Testis (tissue), 3 donors: Measurements from ENCODE around the gene CEMIP. TPM values are rescaled to one million over a fixed set of nuclear protein-coding genes. Genes with fewer than 3 reads are reported as not detected.
A peak's percentile ranks its signal among the peaks of the same experiment; 100 is the strongest.

Source experiments
- DNase-seq: peaks from one replicate; pipeline ENCODE4 v3.0.0-alpha.2; 2019
- H3K27ac ChIP-seq, 2 donors: fragments of 200-600 bp; sonication (generic); one replicate each; pipeline ENCODE4 v1.5.1; 2019
- H3K27me3 ChIP-seq: fragments of 200-600 bp; sonication (generic); one replicate; pipeline ENCODE4 v1.5.1; 2019
- H3K36me3 ChIP-seq: fragments of 200-600 bp; sonication (generic); one replicate; pipeline ENCODE4 v1.5.1; 2017; ENCODE audit warnings: low read depth; ENCODE audit errors: missing control alignments
- H3K4me1 ChIP-seq: fragments of 200-600 bp; sonication (generic); one replicate; pipeline ENCODE4 v1.5.1; 2019
- H3K4me3 ChIP-seq, 2 donors: fragments of 200-600 bp; sonication (generic); one replicate each; pipeline ENCODE4 v1.5.1; 2017 to 2019
- H3K9me3 ChIP-seq: fragments of 200-600 bp; sonication (generic); one replicate; pipeline ENCODE4 v1.5.1; 2017
- POLR2A ChIP-seq: fragments of 450-650 bp; IDR thresholded peaks from one replicate; pipeline ENCODE4 v1.6.1; 2017; ENCODE audit warnings: antibody characterized with exemption, mild to moderate bottlenecking, moderate library complexity
- WGBS, 2 donors: methylation state at CpG; one replicate each; pipeline ENCODE4 v1.1.5; 2018; 5-methylcytosine and 5-hydroxymethylcytosine counted together
- intact Hi-C: fragments of 100-400 bp; cut with DNase I; formaldehyde crosslinking; loops from one replicate; pipeline ENCODE4 v1.15.1; 2023; ENCODE audit warnings: low total_unique reads
- polyA plus RNA-seq: library from polyadenylated mRNA; stranded (reverse); fragments of 350-450 nt; fragmentation: Illumina TruSeq; extraction: RNeasy Lipid Tissue Mini Kit (QIAGEN cat#74804); gene quantifications from one replicate; pipeline ENCODE4 v1.2.3, GENCODE V29; 2014; ENCODE audit warnings: low read depth, low replicate concordance; ENCODE audit not compliant: insufficient read depth
- total RNA-seq, 2 donors: library from RNA; depleted of rRNA; stranded (reverse); fragments of >200 nt; gene quantifications; one replicate each; pipeline ENCODE4 v1.2.3, GENCODE V29; 2016
- TF ChIP-seq, protein P1 (sequence below), 3 experiments: fragments of 450-650 bp in 2 of 3; fragments of 200-600 bp in 1 of 3; sonication (generic) in 1 of 3; IDR thresholded peaks; one replicate each; pipeline ENCODE4 v1.5.1; 2016 to 2019; ENCODE audit warnings: antibody characterized with exemption in 3 of 3, mild to moderate bottlenecking in 2 of 3, moderate library complexity in 1 of 3

CEMIP gene
- total and polyA plus RNA-seq, 3 donors from 2014 or later: 7.5 to 21.5 (median 8.3) TPM

DNA sequence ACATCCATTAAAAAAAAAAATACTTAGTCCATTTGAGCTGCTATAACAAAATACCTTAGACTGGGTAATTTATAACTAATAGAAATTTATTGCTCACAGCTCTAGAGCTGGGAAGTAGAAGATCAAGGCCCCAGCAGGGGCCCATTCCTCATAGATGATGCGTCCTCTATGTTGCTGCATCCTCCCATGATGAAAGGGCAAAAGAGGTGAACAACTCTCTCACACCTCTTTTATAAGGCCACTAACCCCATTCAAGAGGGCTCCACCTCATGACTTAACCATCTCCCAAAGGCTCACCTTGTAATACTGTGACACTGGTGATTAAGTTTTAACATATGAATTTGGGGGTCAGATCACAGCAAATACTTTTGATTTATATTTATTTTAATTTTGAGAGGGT lies 218.5 kb downstream of the CEMIP start:
- Histone ChIP-seq H3K9me3 (no peaks in the 10 kb centered on the region), H3K27ac (no peak overlapping the region), H3K4me3 (no peak overlapping the region), H3K4me1 (no peaks in the 10 kb centered on the region), H3K27me3 (no peaks in the 10 kb centered on the region), H3K36me3 (no peaks in the 10 kb centered on the region)
- intact Hi-C loops: no loop called here
- 100% methylated on average over 1 of the region's 1 CpG for WGBS, 2 donors
- no peak for DNase-seq
- TF ChIP-seq POLR2A: no peak
- TF ChIP-seq, protein P1, sequence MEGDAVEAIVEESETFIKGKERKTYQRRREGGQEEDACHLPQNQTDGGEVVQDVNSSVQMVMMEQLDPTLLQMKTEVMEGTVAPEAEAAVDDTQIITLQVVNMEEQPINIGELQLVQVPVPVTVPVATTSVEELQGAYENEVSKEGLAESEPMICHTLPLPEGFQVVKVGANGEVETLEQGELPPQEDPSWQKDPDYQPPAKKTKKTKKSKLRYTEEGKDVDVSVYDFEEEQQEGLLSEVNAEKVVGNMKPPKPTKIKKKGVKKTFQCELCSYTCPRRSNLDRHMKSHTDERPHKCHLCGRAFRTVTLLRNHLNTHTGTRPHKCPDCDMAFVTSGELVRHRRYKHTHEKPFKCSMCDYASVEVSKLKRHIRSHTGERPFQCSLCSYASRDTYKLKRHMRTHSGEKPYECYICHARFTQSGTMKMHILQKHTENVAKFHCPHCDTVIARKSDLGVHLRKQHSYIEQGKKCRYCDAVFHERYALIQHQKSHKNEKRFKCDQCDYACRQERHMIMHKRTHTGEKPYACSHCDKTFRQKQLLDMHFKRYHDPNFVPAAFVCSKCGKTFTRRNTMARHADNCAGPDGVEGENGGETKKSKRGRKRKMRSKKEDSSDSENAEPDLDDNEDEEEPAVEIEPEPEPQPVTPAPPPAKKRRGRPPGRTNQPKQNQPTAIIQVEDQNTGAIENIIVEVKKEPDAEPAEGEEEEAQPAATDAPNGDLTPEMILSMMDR (IDR thresholded peaks at IDR 0.05): no peak

DNA sequence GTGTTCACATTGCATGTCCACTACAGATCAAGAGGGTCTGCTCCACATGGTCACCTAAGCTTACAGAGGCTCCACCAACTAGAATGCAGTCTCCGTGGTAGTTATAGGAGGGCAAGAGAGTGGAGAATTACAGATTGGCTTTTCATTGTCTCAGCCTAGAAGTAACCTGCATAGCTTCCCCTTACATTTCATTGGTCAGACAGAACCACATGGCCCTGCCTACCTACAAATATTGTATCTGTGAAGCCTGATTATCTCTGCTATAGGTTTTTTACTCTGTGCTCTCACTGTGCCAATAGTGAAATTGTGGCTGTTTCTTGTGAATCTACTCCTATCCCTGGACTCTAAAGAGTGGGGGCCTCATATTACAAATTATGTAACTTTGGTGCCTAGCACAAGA lies 219.1 kb downstream of the CEMIP start:
- TF ChIP-seq POLR2A: no peak
- TF ChIP-seq, protein P1 (IDR thresholded peaks at IDR 0.05): no peak
- intact Hi-C loops: no loop called here
- Histone ChIP-seq H3K27ac (peak overlapping the region in 1 of 2 donors; percentile 36), H3K27me3 (no peaks in the 10 kb centered on the region), H3K4me3 (no peak overlapping the region), H3K36me3 (no peaks in the 10 kb centered on the region), H3K9me3 (no peaks in the 10 kb centered on the region), H3K4me1 (no peaks in the 10 kb centered on the region)
- 62 to 88% methylated on average over 1 of the region's 1 CpG for WGBS, 2 donors
- DNase-seq: no peak

DNA sequence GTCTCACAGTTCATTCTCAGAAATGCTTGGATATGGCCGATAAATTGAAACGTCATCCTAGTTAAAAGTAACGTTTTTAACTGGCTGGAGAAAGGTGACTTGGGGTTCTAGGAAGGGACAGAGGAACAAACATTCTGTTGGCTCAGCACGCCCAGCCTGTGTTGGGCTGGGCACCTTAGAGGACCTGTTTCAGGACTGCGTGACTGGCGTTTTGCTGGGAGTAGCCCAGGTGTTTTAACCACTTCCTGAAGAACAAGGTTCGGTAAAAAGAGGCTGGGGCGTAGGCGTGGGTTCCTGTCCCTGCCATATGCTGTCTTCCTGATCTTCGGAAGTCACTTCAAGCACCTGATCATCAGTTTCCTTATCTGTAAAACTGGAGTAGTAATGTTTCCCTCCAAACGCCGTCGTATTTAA lies 220.5 kb downstream of the CEMIP start:
- intact Hi-C loops: no loop called here
- H3K27ac ChIP-seq: peak overlapping the region; percentile 84 to 95
- H3K4me1 ChIP-seq: no peaks in the 10 kb centered on the region
- no peak for TF ChIP-seq POLR2A
- TF ChIP-seq, protein P1 (IDR thresholded peaks at IDR 0.05): no peak
- H3K9me3 ChIP-seq: no peaks in the 10 kb centered on the region
- H3K4me3 ChIP-seq: peak overlapping the region in 1 of 2 donors; percentile 96
- H3K27me3 ChIP-seq: no peaks in the 10 kb centered on the region
- no peaks in the 10 kb centered on the region for H3K36me3 ChIP-seq
- WGBS, 2 donors: 35 to 62% methylated on average over 13 of the region's 13 CpGs
- no peak for DNase-seq

DNA sequence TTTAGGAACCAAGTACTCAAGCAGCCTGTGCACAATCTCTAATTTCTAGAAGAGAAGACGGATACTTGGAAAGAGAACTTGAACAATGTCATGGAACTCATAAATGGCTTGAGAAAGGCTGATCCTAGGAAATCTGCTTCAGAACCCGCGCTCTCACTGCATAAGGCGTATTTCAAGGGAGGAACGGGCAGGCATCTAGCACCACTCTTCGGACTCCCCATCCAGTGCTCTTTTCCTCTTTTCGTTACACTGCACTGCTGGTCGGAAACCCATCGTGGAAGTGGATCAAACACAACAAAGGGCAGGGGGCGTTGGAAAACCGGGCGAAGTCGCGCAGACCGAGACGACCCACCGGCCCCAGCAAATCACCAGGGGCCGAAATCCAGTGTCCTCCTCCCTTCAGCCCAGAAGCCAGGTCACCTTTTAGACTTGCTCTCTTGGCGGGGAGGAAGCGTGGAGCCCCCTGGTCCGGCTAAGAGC lies 221.0 kb downstream of the CEMIP start:
- no peaks in the 10 kb centered on the region for H3K4me1 ChIP-seq
- H3K27ac ChIP-seq: peak overlapping the region; percentile 84 to 95
- WGBS, 2 donors: 6 to 10% methylated on average over 18 to 21 of the region's 21 CpGs
- TF ChIP-seq, protein P1 (IDR thresholded peaks at IDR 0.05): no peak
- TF ChIP-seq POLR2A: no peak
- no peak for DNase-seq
- H3K9me3 ChIP-seq: no peaks in the 10 kb centered on the region
- peak overlapping the region; percentile 92 to 96 for H3K4me3 ChIP-seq
- H3K36me3 ChIP-seq: no peaks in the 10 kb centered on the region
- H3K27me3 ChIP-seq: no peaks in the 10 kb centered on the region
- intact Hi-C loops: no loop called here

DNA sequence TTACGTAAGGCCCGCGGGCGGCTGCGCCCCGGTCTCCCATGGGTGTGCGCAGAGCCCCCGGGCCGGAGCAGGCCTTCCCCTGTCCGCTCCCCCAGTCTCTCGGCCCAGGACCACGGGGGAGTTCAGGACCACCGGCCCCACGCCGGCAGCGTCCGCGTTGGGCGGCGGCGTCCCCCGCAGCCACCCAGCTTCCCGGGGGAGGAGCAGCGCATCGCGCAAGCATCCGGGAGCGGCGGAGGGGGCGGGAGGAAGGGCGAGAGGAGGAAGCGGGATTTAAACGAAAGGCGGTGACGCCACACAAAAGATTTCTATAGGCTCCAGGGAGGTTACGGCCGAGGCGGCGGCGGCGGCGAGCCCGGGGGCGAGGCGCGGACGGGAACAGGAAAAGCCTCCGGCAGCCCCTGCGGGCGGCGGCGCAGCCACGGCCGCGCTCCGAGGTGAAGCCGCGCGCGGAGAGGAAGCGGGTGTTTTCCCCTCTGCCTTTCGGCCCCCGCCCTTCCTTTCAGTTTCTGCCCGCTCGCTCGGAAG lies 221.5 kb downstream of the CEMIP start, which contains the start of gene TLNRD1:
Gene TLNRD1, plus strand, starts transcription at position 300 of the 528 bp plus-strand sequence. CDS start 1,349 bp downstream, outside the sequence.
- intact Hi-C loops: no loop called here
- Histone ChIP-seq H3K27ac (peak within 1 kb of the TSS; percentile 84 to 95), H3K9me3 (no peaks in the 10 kb centered on the region), H3K27me3 (no peaks in the 10 kb centered on the region), H3K4me3 (peak within 1 kb of the TSS; percentile 92 to 96), H3K36me3 (no peaks in the 10 kb centered on the region), H3K4me1 (no peaks in the 10 kb centered on the region)
- TF ChIP-seq, protein P1 (IDR thresholded peaks at IDR 0.05): no peak
- no peak for TF ChIP-seq POLR2A
- peak; percentile 89 for DNase-seq
- WGBS, 2 donors: 0% methylated on average over 4 to 65 of the region's 66 CpGs
